Sigmoid colon (tissue), 7 donors: Measurements from ENCODE around the gene RCSD1. TPM values are rescaled to one million over a fixed set of nuclear protein-coding genes. Genes with fewer than 3 reads are reported as not detected.
"Not testable (repeated sequence)": the region's sequence is repeated elsewhere in the genome, so short reads cannot be mapped to it uniquely, and the experiment has no call there.

ENCODE experiments used
- DNase-seq: peaks from one replicate; pipeline ENCODE4 v3.0.0-alpha.2; 2019
- H3K27ac ChIP-seq, 4 donors: fragments of 200-600 bp; sonication (generic); one replicate each; pipeline ENCODE4 v1.5.1; 2016 to 2019; ENCODE audit warnings: mild to moderate bottlenecking in 1 of 4
- H3K27me3 ChIP-seq, 3 donors: fragments of 200-600 bp; sonication (generic); one replicate each; pipeline ENCODE4 v1.5.1; 2019; ENCODE audit warnings: mild to moderate bottlenecking in 1 of 3
- H3K36me3 ChIP-seq, 4 donors: fragments of 200-600 bp; sonication (generic); one replicate each; pipeline ENCODE4 v1.5.1; 2016 to 2019
- H3K4me1 ChIP-seq, 4 donors: fragments of 200-600 bp; sonication (generic); one replicate each; pipeline ENCODE4 v1.5.1; 2017 to 2019
- H3K4me3 ChIP-seq, 4 donors: fragments of 200-600 bp; sonication (generic); one replicate each; pipeline ENCODE4 v1.5.1; 2017 to 2019; ENCODE audit warnings: mild to moderate bottlenecking in 2 of 4, moderate library complexity in 1 of 4
- H3K9me3 ChIP-seq, 4 donors: fragments of 200-600 bp in 3 of 4; sonication (generic) in 3 of 4; one replicate each; pipeline versions ENCODE4 v1.5.1 to v1.6.1; 2013 to 2019
- EP300 ChIP-seq, 4 donors: sonication (generic); formaldehyde crosslinking; IDR thresholded peaks; one replicate each; pipeline ENCODE4 v1.6.1; 2017; ENCODE audit warnings: antibody characterized with exemption in 4 of 4
- POLR2A ChIP-seq, 2 donors: fragments of 450-650 bp; IDR thresholded peaks; one replicate each; pipeline ENCODE4 v1.6.1; 2016; ENCODE audit warnings: antibody characterized with exemption in 2 of 2, mild to moderate bottlenecking in 2 of 2, moderate library complexity in 2 of 2
- POLR2AphosphoS5 ChIP-seq, 4 donors: sonication (generic); formaldehyde crosslinking; IDR thresholded peaks; one replicate each; pipeline ENCODE4 v1.6.1; 2017; ENCODE audit warnings: antibody characterized with exemption in 4 of 4
- WGBS, 2 donors: extraction: QIAGEN DNeasy Blood & Tissue Kit; methylation state at CpG; one replicate each; pipeline ENCODE4 v1.1.7; 2013; 5-methylcytosine and 5-hydroxymethylcytosine counted together
- intact Hi-C: fragments of 100-400 bp; cut with DNase I; formaldehyde crosslinking; loops from one replicate; pipeline ENCODE4 v1.15.1; 2023
- polyA plus RNA-seq, 3 donors: library from polyadenylated mRNA; stranded (reverse); fragments of 200-250 nt; gene quantifications; one replicate each; pipeline ENCODE4 v1.2.3, GENCODE V29; 2013
- total RNA-seq, 4 donors: library from RNA; depleted of rRNA; stranded (reverse); fragments of >200 nt; gene quantifications; one replicate each; pipeline ENCODE4 v1.1.0, GENCODE V29; 2016
- TF ChIP-seq, protein P1 (sequence below), 4 experiments: fragments of 450-650 bp in 3 of 4; fragments of 200-600 bp in 1 of 4; IDR thresholded peaks; one replicate each; pipeline ENCODE4 v1.5.1; 2016 to 2019; ENCODE audit warnings: antibody characterized with exemption in 4 of 4, mild to moderate bottlenecking in 3 of 4, moderate library complexity in 2 of 4
- donor health status: healthy with polysubstance abuse.
- donor health status: Bipolar disorder and iron deficiency.
- donor health status: healthy.

Gene RCSD1
- total and polyA plus RNA-seq, 7 donors: 7.8 to 52.9 (median 9.7) TPM

- Histone ChIP-seq H3K9me3 (peaks cover 0 to 12% (median 5%) of the 10 kb centered on the region in 4 donors), H3K27ac (no peak overlapping the region), H3K4me3 (no peak overlapping the region), H3K36me3 (no peaks in the 10 kb centered on the region), H3K27me3 (no peaks in the 10 kb centered on the region), H3K4me1 (peaks cover 0 to 7% (median 3%) of the 10 kb centered on the region in 4 donors)
- 91 to 94% methylated on average over 1 of the region's 1 CpG for WGBS, 2 donors
- DNase-seq: no peak
- intact Hi-C loops: no loop called here
- TF ChIP-seq EP300 (IDR thresholded peaks at IDR 0.05): no peak
- TF ChIP-seq, protein P1, sequence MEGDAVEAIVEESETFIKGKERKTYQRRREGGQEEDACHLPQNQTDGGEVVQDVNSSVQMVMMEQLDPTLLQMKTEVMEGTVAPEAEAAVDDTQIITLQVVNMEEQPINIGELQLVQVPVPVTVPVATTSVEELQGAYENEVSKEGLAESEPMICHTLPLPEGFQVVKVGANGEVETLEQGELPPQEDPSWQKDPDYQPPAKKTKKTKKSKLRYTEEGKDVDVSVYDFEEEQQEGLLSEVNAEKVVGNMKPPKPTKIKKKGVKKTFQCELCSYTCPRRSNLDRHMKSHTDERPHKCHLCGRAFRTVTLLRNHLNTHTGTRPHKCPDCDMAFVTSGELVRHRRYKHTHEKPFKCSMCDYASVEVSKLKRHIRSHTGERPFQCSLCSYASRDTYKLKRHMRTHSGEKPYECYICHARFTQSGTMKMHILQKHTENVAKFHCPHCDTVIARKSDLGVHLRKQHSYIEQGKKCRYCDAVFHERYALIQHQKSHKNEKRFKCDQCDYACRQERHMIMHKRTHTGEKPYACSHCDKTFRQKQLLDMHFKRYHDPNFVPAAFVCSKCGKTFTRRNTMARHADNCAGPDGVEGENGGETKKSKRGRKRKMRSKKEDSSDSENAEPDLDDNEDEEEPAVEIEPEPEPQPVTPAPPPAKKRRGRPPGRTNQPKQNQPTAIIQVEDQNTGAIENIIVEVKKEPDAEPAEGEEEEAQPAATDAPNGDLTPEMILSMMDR (IDR thresholded peaks at IDR 0.05): no peak
Measured at GRCh38 chr1:167611983-167612382, 18.0 kb upstream of the RCSD1 start.

DNA sequence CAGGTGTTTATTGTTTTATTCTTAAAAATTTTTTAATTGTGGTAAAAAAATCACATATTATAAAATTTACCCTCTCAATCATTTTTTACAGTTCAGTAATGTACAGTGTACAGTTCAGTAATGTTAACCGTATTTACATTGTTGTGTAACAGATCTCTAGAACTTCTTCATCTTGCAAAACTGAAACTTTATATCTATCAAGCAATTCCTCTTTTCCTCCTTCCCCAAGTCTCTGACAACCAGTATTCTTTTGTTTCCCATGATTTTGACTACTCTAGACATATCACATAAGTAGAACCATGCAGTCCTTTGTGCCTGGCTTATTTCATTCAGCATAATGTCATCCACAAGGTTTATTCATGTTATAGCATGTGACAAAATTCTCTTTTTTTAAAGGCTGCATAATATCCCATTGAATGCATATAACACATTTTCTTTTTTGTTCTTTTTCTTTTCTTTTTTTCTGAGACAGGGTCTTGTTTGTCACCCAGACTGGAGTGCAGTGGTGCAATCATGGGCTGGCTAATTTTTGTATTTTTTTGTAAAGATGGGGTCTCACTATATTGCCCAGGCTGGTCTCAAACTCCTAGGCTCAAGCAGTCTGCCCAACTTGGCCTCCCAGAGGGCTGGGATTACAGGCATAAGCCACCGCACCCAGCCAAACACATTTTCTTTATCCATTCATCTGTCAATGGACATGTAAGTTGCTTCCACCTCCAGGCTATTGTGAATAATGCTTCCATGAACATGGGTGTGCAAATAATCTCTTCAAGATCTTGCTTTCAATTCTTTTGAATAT is 17.2 kb upstream of the RCSD1 start:
- DNase-seq: no peak
- TF ChIP-seq POLR2AphosphoS5 (IDR thresholded peaks at IDR 0.05): no peak
- no peak for TF ChIP-seq EP300 (IDR thresholded peaks at IDR 0.05)
- TF ChIP-seq, protein P1 (IDR thresholded peaks at IDR 0.05): no peak
- TF ChIP-seq POLR2A (IDR thresholded peaks at IDR 0.05): no peak
- H3K4me3 ChIP-seq: no peak overlapping the region
- WGBS, 2 donors: 81 to 90% methylated on average over 2 of the region's 2 CpGs
- intact Hi-C loops: no loop called here
- H3K27ac ChIP-seq: no peak overlapping the region
- peaks cover 0 to 15% (median 6%) of the 10 kb centered on the region in 4 donors for H3K4me1 ChIP-seq
- no peaks in the 10 kb centered on the region for H3K36me3 ChIP-seq
- H3K9me3 ChIP-seq: peaks cover 0 to 4% (median under 1%) of the 10 kb centered on the region in 4 donors
- no peaks in the 10 kb centered on the region for H3K27me3 ChIP-seq

GRCh38 chr1:167613984-167614383 is 16.0 kb upstream of the RCSD1 start:
- H3K27ac ChIP-seq, H3K27me3 ChIP-seq, intact Hi-C loops, H3K4me3 ChIP-seq, DNase-seq, H3K36me3 ChIP-seq, H3K9me3 ChIP-seq: not testable (repeated sequence)
- H3K4me1 ChIP-seq: peaks cover 0 to 17% (median 6%) of the 10 kb centered on the region in 4 donors
- WGBS, 2 donors: 81 to 87% methylated on average over 2 of the region's 2 CpGs

DNA sequence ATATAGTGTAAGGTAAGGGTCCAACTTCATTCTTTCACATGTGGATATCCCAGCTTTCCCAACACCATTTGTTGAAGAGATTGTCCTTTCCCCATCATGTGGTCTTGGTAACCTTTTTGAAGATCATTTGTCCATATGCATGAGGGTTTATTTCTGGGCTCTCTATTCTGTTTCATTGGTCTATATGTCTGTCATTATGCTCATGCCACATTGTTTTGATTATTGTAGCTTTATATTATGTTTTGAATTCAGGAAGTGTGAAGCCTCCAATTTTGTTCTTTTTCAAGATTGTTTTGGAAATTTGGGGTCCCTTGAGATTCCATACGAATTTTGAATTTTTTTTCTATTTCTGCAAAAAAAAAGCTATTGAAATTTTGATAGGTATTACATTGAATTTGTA is 15.2 kb upstream of the RCSD1 start:
- no peak for TF ChIP-seq POLR2AphosphoS5 (IDR thresholded peaks at IDR 0.05)
- TF ChIP-seq, protein P1 (IDR thresholded peaks at IDR 0.05): no peak
- TF ChIP-seq POLR2A (IDR thresholded peaks at IDR 0.05): no peak
- TF ChIP-seq EP300 (IDR thresholded peaks at IDR 0.05): no peak
- H3K9me3 ChIP-seq: no peaks in the 10 kb centered on the region
- H3K4me3 ChIP-seq: no peak overlapping the region
- no peak overlapping the region for H3K27ac ChIP-seq
- no peak for DNase-seq
- intact Hi-C loops: no loop called here
- no peaks in the 10 kb centered on the region for H3K36me3 ChIP-seq
- H3K27me3 ChIP-seq: no peaks in the 10 kb centered on the region
- 88 to 90% methylated on average over 1 of the region's 1 CpG for WGBS, 2 donors
- H3K4me1 ChIP-seq: peaks cover 0 to 17% (median 6%) of the 10 kb centered on the region in 4 donors

DNA sequence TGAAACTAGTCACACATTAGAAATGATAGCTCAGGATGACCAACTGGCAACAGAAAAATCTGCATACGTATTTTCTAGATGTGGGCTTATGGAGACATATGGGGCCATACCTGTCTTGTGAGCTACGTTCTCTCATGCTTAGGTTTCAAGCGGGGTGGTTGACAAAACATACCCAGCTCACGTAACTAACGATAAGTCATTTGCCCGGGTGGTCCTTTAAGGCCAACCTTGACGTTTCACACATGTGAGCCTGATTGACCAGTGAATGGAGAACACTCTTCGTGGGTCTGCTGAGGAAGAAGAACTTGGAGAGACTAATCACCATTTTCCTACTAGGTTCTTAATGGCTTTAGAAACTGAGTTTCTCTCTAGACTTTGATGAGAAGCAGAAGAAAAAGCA is 13.5 kb upstream of the RCSD1 start:
- no peak for DNase-seq
- Histone ChIP-seq H3K27me3 (no peaks in the 10 kb centered on the region), H3K4me3 (no peak overlapping the region), H3K9me3 (no peaks in the 10 kb centered on the region), H3K36me3 (no peaks in the 10 kb centered on the region), H3K4me1 (peaks cover 0 to 17% (median 6%) of the 10 kb centered on the region in 4 donors), H3K27ac (peak overlapping the region; percentile 12 to 60 (median 45))
- WGBS, 2 donors: 87 to 95% methylated on average over 8 of the region's 8 CpGs
- TF ChIP-seq, protein P1 (IDR thresholded peaks at IDR 0.05): no peak
- TF ChIP-seq POLR2AphosphoS5 (IDR thresholded peaks at IDR 0.05): no peak
- TF ChIP-seq POLR2A (IDR thresholded peaks at IDR 0.05): no peak
- no peak for TF ChIP-seq EP300 (IDR thresholded peaks at IDR 0.05)
- intact Hi-C loops: no loop called here
